GM12878 (cell line): ENCODE results near the gene ZNF804B. TPM values are rescaled to one million over a fixed set of nuclear protein-coding genes. Genes with fewer than 3 reads are reported as not detected.

Experiments
- ATAC-seq: fragments of 200-7000 bp; cut with Tn5 transposase; 3 replicates; pipeline ENCODE4 v1.9.1; 2020; ENCODE audit warnings: mild to moderate bottlenecking, moderate library complexity
- BruUV-seq: library from RNA; stranded (reverse); fragments of 400-500 nt; replicated peaks from 2 replicates; lab custom pipeline; 2021; lab: Mats Ljungman, UMichigan
- CTCF ChIA-PET: fragments of 300-600 bp; sonication (Branson Sonifier 250); formaldehyde crosslinking; extraction: SDS; loops from one replicate; lab custom pipeline; 2021; ENCODE audit warnings: inconsistent platforms; lab: Yijun Ruan, JAX
- POLR2A ChIA-PET: fragments of 350-600 bp; formaldehyde crosslinking; extraction: SDS; loops from one replicate; lab custom pipeline; 2021; ENCODE audit warnings: inconsistent platforms; lab: Charles Lee
- RAD21 ChIA-PET: fragments of 300-600 bp; sonication (Branson Sonifier 250); formaldehyde crosslinking; loops from one replicate; lab custom pipeline; 2023; ENCODE audit warnings: antibody characterized with exemption; ENCODE audit not compliant: unreplicated experiment; lab: Charles Lee
- SMC1A ChIA-PET: fragments of 300-600 bp; sonication (Branson Sonifier 250); formaldehyde crosslinking; loops from one replicate; lab custom pipeline; 2023; ENCODE audit not compliant: unreplicated experiment, uncharacterized antibody; lab: Charles Lee
- DNase-seq: peaks from one replicate; pipeline ENCODE4 v3.0.0-alpha.2; 2011; ENCODE audit warnings: low read depth, low spot score
- FAIRE-seq: peaks from 3 replicates; lab custom pipeline; 2011; peaks lifted over from hg19 to GRCh38; lab: Jason Lieb, UNC
- H2AFZ ChIP-seq: 2 replicates; pipeline ENCODE4 v1.6.0; 2011; ENCODE audit warnings: low read depth, low read length, control low read depth; ENCODE audit not compliant: control insufficient read depth
- H3K27ac ChIP-seq: 2 replicates; pipeline ENCODE4 v1.5.1; 2011; ENCODE audit warnings: control low read depth; ENCODE audit not compliant: control insufficient read depth, insufficient read depth
- H3K27me3 ChIP-seq, 2 experiments: replicated peaks in 1 of 2; 2 replicates each; pipeline versions ENCODE4 v1.6.0 to v1.6.1; 2011; ENCODE audit warnings: low read length in 1 of 2; ENCODE audit not compliant: control insufficient read depth in 2 of 2, insufficient read depth in 2 of 2
- H3K36me3 ChIP-seq, 2 experiments: 2 replicates each; pipeline ENCODE4 v1.5.1; 2011; ENCODE audit warnings: low read length in 1 of 2; ENCODE audit not compliant: control insufficient read depth in 2 of 2, insufficient read depth in 2 of 2
- H3K4me1 ChIP-seq: 2 replicates; pipeline ENCODE4 v1.6.1; 2011; ENCODE audit warnings: mild to moderate bottlenecking, low read length, moderate library complexity, mixed read lengths; ENCODE audit not compliant: control insufficient read depth, insufficient read depth
- H3K4me2 ChIP-seq: 2 replicates; pipeline ENCODE4 v1.6.0; 2011; ENCODE audit warnings: control low read depth; ENCODE audit not compliant: control insufficient read depth, insufficient read depth
- H3K4me3 ChIP-seq: fragments of 200-600 bp; sonication (generic); 2 replicates; pipeline ENCODE4 v1.5.1; 2016
- H3K79me2 ChIP-seq: 2 replicates; pipeline ENCODE4 v1.6.0; 2011; ENCODE audit warnings: low read length; ENCODE audit not compliant: control insufficient read depth, insufficient read depth
- H3K9ac ChIP-seq: 2 replicates; pipeline ENCODE4 v1.8.0; 2011; ENCODE audit warnings: low read length, control low read depth, mixed read lengths; ENCODE audit not compliant: control insufficient read depth, insufficient read depth
- H3K9me3 ChIP-seq: replicated peaks from 3 replicates; pipeline ENCODE4 v1.5.1; 2011; ENCODE audit warnings: mild to moderate bottlenecking, low read length; ENCODE audit not compliant: control insufficient read depth, insufficient read depth
- H4K20me1 ChIP-seq: 2 replicates; pipeline ENCODE4 v1.6.0; 2011; ENCODE audit not compliant: control insufficient read depth, insufficient read depth
- BMI1 ChIP-seq: fragments of 450-650 bp; IDR thresholded peaks from 2 replicates; pipeline ENCODE4 v1.6.1; 2016; ENCODE audit warnings: mild to moderate bottlenecking, moderate library complexity, borderline replicate concordance
- CEBPB ChIP-seq, 2 experiments: fragments of 150-350 bp in 1 of 2; IDR thresholded peaks; 2 replicates each; pipeline ENCODE4 v1.6.1; 2012 to 2014; ENCODE audit warnings: low read depth in 2 of 2, low read length in 2 of 2, borderline replicate concordance in 1 of 2, inconsistent platforms in 1 of 2
- CHD4 ChIP-seq: fragments of 200-600 bp; sonication (generic); IDR thresholded peaks from 2 replicates; pipeline ENCODE4 v1.6.1; 2016; ENCODE audit warnings: mild to moderate bottlenecking
- CTCF ChIP-seq, 3 experiments: IDR thresholded peaks in 2 of 3; conservative IDR thresholded peaks in 1 of 3; 2 replicates each; pipeline ENCODE4 v1.5.1; 2011; ENCODE audit warnings: low read depth in 3 of 3, low read length in 3 of 3, mild to moderate bottlenecking in 3 of 3, control low read depth in 2 of 3, moderate library complexity in 2 of 3, inconsistent platforms in 1 of 3, mixed read lengths in 1 of 3; ENCODE audit not compliant: control insufficient read depth in 2 of 3, insufficient read depth in 1 of 3; ENCODE audit errors: extremely low read depth in 1 of 3
- EED ChIP-seq: sonication (generic); IDR thresholded peaks from 2 replicates; pipeline ENCODE4 v1.6.1; 2016; ENCODE audit warnings: antibody characterized with exemption, low read depth
- HDAC2 ChIP-seq: fragments of 200-600 bp; sonication (generic); IDR thresholded peaks from 2 replicates; pipeline ENCODE4 v1.6.1; 2017
- JUNB ChIP-seq: IDR thresholded peaks from 2 replicates; pipeline ENCODE4 v1.6.1; 2016; ENCODE audit warnings: antibody characterized with exemption, mild to moderate bottlenecking
- MEF2B ChIP-seq: fragments of 450-650 bp; IDR thresholded peaks from 2 replicates; pipeline ENCODE4 v1.6.1; 2018; ENCODE audit warnings: mild to moderate bottlenecking, moderate library complexity; ENCODE audit not compliant: partially characterized antibody, poor library complexity, severe bottlenecking
- MYC ChIP-seq: IDR thresholded peaks from 2 replicates; pipeline ENCODE4 v1.6.1; 2011; ENCODE audit warnings: mild to moderate bottlenecking, low read length, moderate library complexity, inconsistent platforms; ENCODE audit not compliant: insufficient read depth, insufficient replicate concordance, insufficient read length, severe bottlenecking
- NR2C1 ChIP-seq: fragments of 450-650 bp; IDR thresholded peaks from 2 replicates; pipeline ENCODE4 v1.6.1; 2017; ENCODE audit warnings: antibody characterized with exemption, mild to moderate bottlenecking, moderate library complexity
- NR2C2 ChIP-seq: IDR thresholded peaks from 2 replicates; pipeline ENCODE4 v1.6.1; 2011; ENCODE audit warnings: borderline replicate concordance, low read depth; ENCODE audit not compliant: control insufficient read depth, insufficient read length
- POLR2AphosphoS2 ChIP-seq: IDR thresholded peaks from 2 replicates; pipeline ENCODE4 v1.6.1; 2011; ENCODE audit warnings: low read depth, mild to moderate bottlenecking, low read length, improper control_type of control experiment, moderate library complexity
- REST ChIP-seq: IDR thresholded peaks from 2 replicates; pipeline ENCODE4 v1.6.1; 2012; ENCODE audit warnings: mild to moderate bottlenecking, low read depth, low read length
- ZNF207 ChIP-seq: fragments of 450-650 bp; IDR thresholded peaks from 2 replicates; pipeline ENCODE4 v1.6.1; 2014; ENCODE audit warnings: antibody characterized with exemption, mild to moderate bottlenecking, borderline replicate concordance
- ZNF384 ChIP-seq: IDR thresholded peaks from 2 replicates; pipeline ENCODE4 v1.6.1; 2012; ENCODE audit warnings: low read depth, mild to moderate bottlenecking, low read length, improper control_type of control experiment, borderline replicate concordance
- ZSCAN29 ChIP-seq: fragments of 450-650 bp; IDR thresholded peaks from 2 replicates; pipeline ENCODE4 v1.6.1; 2017; ENCODE audit warnings: mild to moderate bottlenecking, moderate library complexity
- WGBS: methylation state at CpG from one replicate; pipeline ENCODE4 v1.1.6; 2016; ENCODE audit warnings: low lambda C conversion rate; ENCODE audit not compliant: insufficient replicate concordance, insufficient coverage; ENCODE audit errors: missing lambda C conversion rate; 5-methylcytosine and 5-hydroxymethylcytosine counted together
- in situ Hi-C: fragments of 300-500 bp; cut with MboI; formaldehyde crosslinking; loops from 9 replicates; pipeline ENCODE4 v1.14.3; 2018; ENCODE audit warnings: mixed read lengths
- intact Hi-C: fragments of 100-400 bp; cut with micrococcal nuclease; formaldehyde crosslinking; loops from one replicate; pipeline ENCODE4 v1.14.2; 2022; ENCODE audit not compliant: unreplicated experiment
- polyA plus RNA-seq, 11 experiments: library from polyadenylated mRNA; depleted of rRNA in 4 of 11; unstranded in 6 of 11; stranded (reverse) in 5 of 11; fragments of >200 nt; fragmentation: Nextera tagmentation in 4 of 11; fragmentation: Illumina TruSeq in 1 of 11; extraction: Ambion mirVana in 4 of 11; extraction: Trizol in 1 of 11; gene quantifications; 1 replicate in 1 of 11; 2 replicates in 10 of 11; pipeline versions ENCODE4 v1.2.1 to v1.2.3, GENCODE V29; 2011 to 2016; ENCODE audit warnings: inconsistent platforms in 2 of 11, missing spikeins in 2 of 11, low read depth in 1 of 11
- total RNA-seq, 4 experiments: library from RNA; depleted of rRNA in 3 of 4; stranded (reverse); fragments of >200 nt in 3 of 4; fragmentation: Illumina TruSeq in 1 of 4; extraction: Trizol in 1 of 4; gene quantifications; 2 replicates each; pipeline versions ENCODE4 v1.2.1 to v1.2.3, GENCODE V29; 2013 to 2021

The ZNF804B gene
- total and polyA plus RNA-seq, 10 of the 15 experiments (the other 5 are each of a cell fraction or from before 2014, with no cell fraction given) = not detected

- CTCF ChIA-PET = interaction anchor here (0.7 to 1.7 kb wide), 4 partner anchors 17 to 90 kb away, joined by 3 to 4 read pairs (median 3); no protein-coding TSS in a partner anchor
- FAIRE-seq (no peak), ATAC-seq (no peak), DNase-seq (no peak)
- SMC1A ChIA-PET = no interaction called here
- H2AFZ ChIP-seq = no peak overlapping the region
- H3K27me3 ChIP-seq = no peaks in the 10 kb centered on the region
- no peak overlapping the region for H3K4me3 ChIP-seq
- H3K9ac ChIP-seq = no peak overlapping the region
- TF ChIP-seq JUNB (no peak), CTCF (IDR thresholded peaks at IDR 0.05 in 2 of 3, conservative IDR thresholded peaks at IDR 0.05 in 1 of 3; ENCODE audit: control insufficient read depth in 2 of 3, extremely low read depth in 1 of 3, insufficient read depth in 1 of 3, low read depth in 3 of 3, low read length in 3 of 3) (no peak), ZSCAN29 (no peak), BMI1 (no peak), CEBPB (IDR thresholded peaks at IDR 0.05; ENCODE audit: borderline replicate concordance in 1 of 2, low read depth in 2 of 2, low read length in 2 of 2) (no peak), MYC (no peak), REST (no peak), ZNF384 (no peak), CHD4 (no peak), ZNF207 (no peak), POLR2AphosphoS2 (no peak), HDAC2 (no peak), NR2C2 (no peak), MEF2B (no peak), NR2C1 (no peak), EED (no peak)
- 5% methylated on average over 1 of the region's 1 CpG for WGBS
- no peak overlapping the region for H3K27ac ChIP-seq
- H3K36me3 ChIP-seq = no peaks in the 10 kb centered on the region
- H3K4me2 ChIP-seq = no peak overlapping the region
- H4K20me1 ChIP-seq = no peaks in the 10 kb centered on the region
- POLR2A ChIA-PET = no interaction called here
- no peaks in the 10 kb centered on the region for H3K4me1 ChIP-seq
- intact Hi-C loops (no loop called here), in situ Hi-C loops (no loop called here)
- no peaks in the 10 kb centered on the region for H3K9me3 ChIP-seq
- RAD21 ChIA-PET = no interaction called here
- no TSS peak for BruUV-seq
- no peaks in the 10 kb centered on the region for H3K79me2 ChIP-seq
Measured at GRCh38 chr7:88868456-88868855, 109.0 kb downstream of the ZNF804B start.
